Small intestine (tissue), 7 donors: ENCODE measurements around the gene SLC41A1. TPM values are rescaled to one million over a fixed set of nuclear protein-coding genes. Genes with fewer than 3 reads are reported as not detected.

Experiments
- DNase-seq, 2 donors: peaks; one replicate each; pipeline versions ENCODE4 v3.0.0 to v3.0.0-alpha.2; 2013
- FAIRE-seq: peaks from 2 replicates; lab custom pipeline; 2012; peaks lifted over from hg19 to GRCh38; lab: Jason Lieb, UNC
- H3K27ac ChIP-seq, 3 donors: one replicate each; pipeline ENCODE4 v1.5.1; 2013; ENCODE audit warnings: low read length in 2 of 3, mild to moderate bottlenecking in 2 of 3, control low read depth in 1 of 3, inconsistent platforms in 1 of 3, low read depth in 1 of 3, moderate library complexity in 1 of 3
- H3K27me3 ChIP-seq, 3 donors: one replicate each; pipeline ENCODE4 v1.6.1; 2013; ENCODE audit warnings: low read length in 3 of 3, inconsistent platforms in 1 of 3; ENCODE audit not compliant: control insufficient read depth in 3 of 3, insufficient read depth in 3 of 3
- H3K36me3 ChIP-seq, 3 donors: one replicate each; pipeline ENCODE4 v1.6.1; 2013; ENCODE audit warnings: low read length in 3 of 3, inconsistent platforms in 1 of 3, low read depth in 1 of 3, mild to moderate bottlenecking in 1 of 3, moderate library complexity in 1 of 3; ENCODE audit not compliant: control insufficient read depth in 3 of 3, insufficient read depth in 2 of 3
- H3K4me1 ChIP-seq, 3 donors: one replicate each; pipeline ENCODE4 v1.6.1; 2013; ENCODE audit warnings: low read length in 2 of 3, inconsistent platforms in 1 of 3, low read depth in 1 of 3, mild to moderate bottlenecking in 1 of 3, moderate library complexity in 1 of 3; ENCODE audit not compliant: control insufficient read depth in 3 of 3, insufficient read depth in 2 of 3
- H3K4me3 ChIP-seq, 3 donors: one replicate each; pipeline ENCODE4 v1.5.1; 2013; ENCODE audit warnings: low read length in 3 of 3, control low read depth in 1 of 3, inconsistent platforms in 1 of 3, low read depth in 1 of 3, mild to moderate bottlenecking in 1 of 3, moderate library complexity in 1 of 3
- H3K9me3 ChIP-seq, 2 donors: one replicate each; pipeline ENCODE4 v1.6.1; 2013; ENCODE audit warnings: low read depth in 1 of 2, low read length in 1 of 2; ENCODE audit not compliant: control insufficient read depth in 2 of 2, insufficient read depth in 1 of 2
- WGBS, 3 donors: extraction: QIAGEN DNeasy Blood & Tissue Kit; methylation state at CpG; one replicate each; pipeline ENCODE4 v1.1.7; 2013; 5-methylcytosine and 5-hydroxymethylcytosine counted together
- polyA plus RNA-seq, 4 donors: library from polyadenylated mRNA; stranded (reverse) in 3 of 4; unstranded in 1 of 4; fragments of 200-250 nt in 3 of 4; fragments of 120-200 nt in 1 of 4; gene quantifications; one replicate each; pipeline versions ENCODE4 v1.2.1 to v1.2.3, GENCODE V29; 2013
- donor health status: healthy with polysubstance abuse.
- donor health status: control.
- donor health status: control.
- donor health status: Bipolar disorder and iron deficiency.
- donor health status: healthy.

The SLC41A1 gene
- polyA plus RNA-seq, 4 donors, result 0.89 to 9.4 (median 3.2) TPM

- 82 to 93% (median 83%) methylated on average over 8 of the region's 8 CpGs for WGBS, 3 donors
- no peak overlapping the region for H3K27ac ChIP-seq
- H3K27me3 ChIP-seq, result no peaks in the 10 kb centered on the region
- H3K9me3 ChIP-seq, result no peaks in the 10 kb centered on the region
- peaks cover 0 to 3% (median 0%) of the 10 kb centered on the region in 3 donors for H3K4me1 ChIP-seq
- no peak for FAIRE-seq
- peaks cover 0 to 9% (median 0%) of the 10 kb centered on the region in 3 donors for H3K36me3 ChIP-seq
- DNase-seq, result no peak
- H3K4me3 ChIP-seq, result no peak overlapping the region
Measured at GRCh38 chr1:205769641-205770365, 43.2 kb downstream of the SLC41A1 start.

GRCh38 chr1:205767248-205767647 lies 45.8 kb downstream of the SLC41A1 start:
- Histone ChIP-seq H3K9me3 (no peaks in the 10 kb centered on the region), H3K4me3 (no peak overlapping the region), H3K36me3 (peaks cover 0 to 9% (median 0%) of the 10 kb centered on the region in 3 donors), H3K27ac (no peak overlapping the region), H3K27me3 (no peaks in the 10 kb centered on the region), H3K4me1 (no peaks in the 10 kb centered on the region)
- no peak for DNase-seq
- no peak for FAIRE-seq
- 78 to 89% (median 86%) methylated on average over 3 of the region's 3 CpGs for WGBS, 3 donors

- Histone ChIP-seq H3K27ac (no peak overlapping the region), H3K4me1 (no peaks in the 10 kb centered on the region), H3K9me3 (no peaks in the 10 kb centered on the region), H3K36me3 (peaks cover 0 to 6% (median 0%) of the 10 kb centered on the region in 3 donors), H3K4me3 (no peak overlapping the region), H3K27me3 (no peaks in the 10 kb centered on the region)
- DNase-seq (no peak), FAIRE-seq (no peak)
- 60 to 97% (median 92%) methylated on average over 3 of the region's 3 CpGs for WGBS, 3 donors
Measured at GRCh38 chr1:205766570-205766969, 46.4 kb downstream of the SLC41A1 start.

GRCh38 chr1:205766038-205766437 lies 47.0 kb downstream of the SLC41A1 start:
- Histone ChIP-seq H3K27me3 (no peaks in the 10 kb centered on the region), H3K4me3 (no peak overlapping the region), H3K9me3 (no peaks in the 10 kb centered on the region), H3K4me1 (no peaks in the 10 kb centered on the region), H3K27ac (no peak overlapping the region), H3K36me3 (peaks cover 0 to 2% (median 0%) of the 10 kb centered on the region in 3 donors)
- no peak for DNase-seq
- FAIRE-seq, result no peak
- WGBS, 3 donors, result 62 to 70% (median 65%) methylated on average over 5 of the region's 5 CpGs

GRCh38 chr1:205764578-205764977 lies 48.4 kb downstream of the SLC41A1 start:
- H3K4me1 ChIP-seq, result no peaks in the 10 kb centered on the region
- no peak for DNase-seq
- H3K27me3 ChIP-seq, result no peaks in the 10 kb centered on the region
- FAIRE-seq, result no peak
- WGBS, 3 donors, result 96 to 100% (median 100%) methylated on average over 2 of the region's 2 CpGs
- no peak overlapping the region for H3K27ac ChIP-seq
- no peaks in the 10 kb centered on the region for H3K9me3 ChIP-seq
- no peak overlapping the region for H3K4me3 ChIP-seq
- H3K36me3 ChIP-seq, result no peaks in the 10 kb centered on the region

- no peak for FAIRE-seq
Measured at GRCh38 chr1:205763980-205764379, 49.0 kb downstream of the SLC41A1 start.

GRCh38 chr1:205760606-205761005 lies 52.4 kb downstream of the SLC41A1 start:
- Histone ChIP-seq H3K9me3 (no peaks in the 10 kb centered on the region), H3K4me1 (no peaks in the 10 kb centered on the region), H3K27me3 (no peaks in the 10 kb centered on the region), H3K36me3 (no peaks in the 10 kb centered on the region), H3K4me3 (no peak overlapping the region), H3K27ac (no peak overlapping the region)
- no peak for FAIRE-seq
- DNase-seq, result no peak
- 77 to 79% (median 77%) methylated on average over 3 of the region's 3 CpGs for WGBS, 3 donors

More at GRCh38 chr1:205763980-205764379, 49.0 kb downstream of the SLC41A1 start:
- Histone ChIP-seq H3K36me3 (no peaks in the 10 kb centered on the region), H3K27ac (no peak overlapping the region), H3K9me3 (no peaks in the 10 kb centered on the region), H3K4me3 (no peak overlapping the region), H3K27me3 (no peaks in the 10 kb centered on the region), H3K4me1 (no peaks in the 10 kb centered on the region)
- no peak for DNase-seq

- FAIRE-seq (no peak), DNase-seq (no peak)
- 92 to 95% (median 94%) methylated on average over 3 of the region's 3 CpGs for WGBS, 3 donors
- H3K36me3 ChIP-seq, result no peaks in the 10 kb centered on the region
- no peak overlapping the region for H3K4me3 ChIP-seq
- H3K27me3 ChIP-seq, result no peaks in the 10 kb centered on the region
- H3K27ac ChIP-seq, result no peak overlapping the region
- no peaks in the 10 kb centered on the region for H3K9me3 ChIP-seq
- no peaks in the 10 kb centered on the region for H3K4me1 ChIP-seq
Measured at GRCh38 chr1:205756552-205756951, 56.4 kb downstream of the SLC41A1 start.

- Histone ChIP-seq H3K4me3 (no peak overlapping the region), H3K27me3 (no peaks in the 10 kb centered on the region), H3K9me3 (no peaks in the 10 kb centered on the region), H3K36me3 (no peaks in the 10 kb centered on the region), H3K4me1 (no peaks in the 10 kb centered on the region), H3K27ac (no peak overlapping the region)
- WGBS, 3 donors, result 70 to 78% (median 73%) methylated on average over 5 of the region's 5 CpGs
- FAIRE-seq (no peak), DNase-seq (no peak)
Measured at GRCh38 chr1:205754857-205755256, 58.1 kb downstream of the SLC41A1 start.
